Smooth muscle cell (in vitro differentiated cells): ENCODE results near the gene PPFIBP1. TPM values are rescaled to one million over a fixed set of nuclear protein-coding genes. Genes with fewer than 3 reads are reported as not detected.

ENCODE experiments used
- DNase-seq: peaks from one replicate; lab custom pipeline; 2025; ENCODE audit not compliant: unreplicated experiment; lab: John Stamatoyannopoulos, UW
- H2AFZ ChIP-seq: fragments of 200-600 bp; sonication (generic); 2 replicates; pipeline ENCODE4 v1.6.0; 2016; ENCODE audit warnings: antibody characterized with exemption, low read depth, mild to moderate bottlenecking
- H3F3A ChIP-seq: fragments of 200-600 bp; sonication (generic); 2 replicates; pipeline ENCODE4 v1.6.0; 2017; ENCODE audit warnings: antibody characterized with exemption, low read depth
- H3K27ac ChIP-seq: fragments of 200-600 bp; sonication (generic); 2 replicates; pipeline ENCODE4 v1.5.1; 2016; ENCODE audit warnings: low read depth, mild to moderate bottlenecking
- H3K27me3 ChIP-seq: fragments of 200-600 bp; sonication (generic); 2 replicates; pipeline ENCODE4 v1.6.1; 2016; ENCODE audit warnings: low read depth, mild to moderate bottlenecking
- H3K36me3 ChIP-seq: fragments of 200-600 bp; sonication (generic); 2 replicates; pipeline ENCODE4 v1.5.1; 2016; ENCODE audit warnings: low read depth
- H3K4me1 ChIP-seq: fragments of 200-600 bp; sonication (generic); 2 replicates; pipeline ENCODE4 v1.5.1; 2016; ENCODE audit warnings: low read depth
- H3K4me2 ChIP-seq: fragments of 200-600 bp; sonication (generic); 2 replicates; pipeline ENCODE4 v1.6.0; 2016; ENCODE audit warnings: mild to moderate bottlenecking
- H3K4me3 ChIP-seq: fragments of 200-600 bp; sonication (generic); 2 replicates; pipeline ENCODE4 v1.5.1; 2016; ENCODE audit warnings: mild to moderate bottlenecking
- H3K79me2 ChIP-seq: fragments of 200-600 bp; sonication (generic); 2 replicates; pipeline ENCODE4 v1.6.0; 2016; ENCODE audit warnings: low read depth, mild to moderate bottlenecking
- H3K9ac ChIP-seq: fragments of 200-600 bp; sonication (generic); 2 replicates; pipeline ENCODE4 v1.6.0; 2016; ENCODE audit warnings: low read depth
- H3K9me3 ChIP-seq: fragments of 200-600 bp; sonication (generic); replicated peaks from 2 replicates; pipeline ENCODE4 v1.5.1; 2016; ENCODE audit warnings: low read depth
- H4K20me1 ChIP-seq: fragments of 200-600 bp; sonication (generic); 2 replicates; pipeline ENCODE4 v1.6.0; 2016; ENCODE audit warnings: low read depth
- WGBS: methylation state at CpG from one replicate; pipeline ENCODE4 v1.1.7; 2016; ENCODE audit warnings: low lambda C conversion rate; 5-methylcytosine and 5-hydroxymethylcytosine counted together
- polyA plus RNA-seq: library from polyadenylated mRNA; unstranded; fragments of >200 nt; fragmentation: Nextera tagmentation; extraction: Ambion mirVana; gene quantifications from 2 replicates; pipeline ENCODE4 v1.2.1, GENCODE V29; 2016
- total RNA-seq: library from RNA; depleted of rRNA; stranded (reverse); fragments of >200 nt; gene quantifications from 2 replicates; pipeline ENCODE4 v1.2.3, GENCODE V29; 2014
- TF ChIP-seq, protein P1 (sequence below): fragments of 200-600 bp; sonication (generic); IDR thresholded peaks from 2 replicates; pipeline ENCODE4 v1.5.1; 2017; ENCODE audit warnings: borderline replicate concordance, mild to moderate bottlenecking, antibody characterized with exemption; ENCODE audit not compliant: insufficient read depth, poor library complexity, severe bottlenecking

PPFIBP1 gene
- total and polyA plus RNA-seq, 2 experiments from 2014 or later, result 45.7 to 150 TPM

DNA sequence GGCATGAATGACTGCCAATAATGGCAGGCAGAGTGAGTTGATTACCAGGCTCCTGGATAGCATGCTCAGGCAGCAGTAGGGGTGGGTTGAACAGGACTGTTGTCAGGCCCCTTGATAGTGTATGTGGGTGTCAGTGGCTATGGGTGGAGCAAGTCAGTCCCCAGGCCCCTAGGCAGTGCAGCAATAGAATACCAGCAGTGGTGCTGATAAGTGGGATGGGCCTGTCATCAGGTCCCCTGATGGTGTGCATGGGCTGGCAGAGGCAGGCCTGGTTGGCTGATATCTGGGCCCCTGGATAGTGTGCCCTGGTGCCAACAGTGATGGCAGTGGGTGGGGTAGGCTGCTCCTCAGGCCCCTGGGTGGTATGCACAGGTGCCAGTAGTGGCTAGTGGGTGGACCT, 45.1 kb upstream of the PPFIBP1 start:
- no peak for DNase-seq
- H3K4me2 ChIP-seq, result no peak overlapping the region
- no peaks in the 10 kb centered on the region for H3F3A ChIP-seq
- no peaks in the 10 kb centered on the region for H3K27me3 ChIP-seq
- no peak overlapping the region for H3K9ac ChIP-seq
- H3K27ac ChIP-seq, result no peak overlapping the region
- H3K4me3 ChIP-seq, result no peak overlapping the region
- no peaks in the 10 kb centered on the region for H3K4me1 ChIP-seq
- H3K79me2 ChIP-seq, result no peaks in the 10 kb centered on the region
- TF ChIP-seq, protein P1, sequence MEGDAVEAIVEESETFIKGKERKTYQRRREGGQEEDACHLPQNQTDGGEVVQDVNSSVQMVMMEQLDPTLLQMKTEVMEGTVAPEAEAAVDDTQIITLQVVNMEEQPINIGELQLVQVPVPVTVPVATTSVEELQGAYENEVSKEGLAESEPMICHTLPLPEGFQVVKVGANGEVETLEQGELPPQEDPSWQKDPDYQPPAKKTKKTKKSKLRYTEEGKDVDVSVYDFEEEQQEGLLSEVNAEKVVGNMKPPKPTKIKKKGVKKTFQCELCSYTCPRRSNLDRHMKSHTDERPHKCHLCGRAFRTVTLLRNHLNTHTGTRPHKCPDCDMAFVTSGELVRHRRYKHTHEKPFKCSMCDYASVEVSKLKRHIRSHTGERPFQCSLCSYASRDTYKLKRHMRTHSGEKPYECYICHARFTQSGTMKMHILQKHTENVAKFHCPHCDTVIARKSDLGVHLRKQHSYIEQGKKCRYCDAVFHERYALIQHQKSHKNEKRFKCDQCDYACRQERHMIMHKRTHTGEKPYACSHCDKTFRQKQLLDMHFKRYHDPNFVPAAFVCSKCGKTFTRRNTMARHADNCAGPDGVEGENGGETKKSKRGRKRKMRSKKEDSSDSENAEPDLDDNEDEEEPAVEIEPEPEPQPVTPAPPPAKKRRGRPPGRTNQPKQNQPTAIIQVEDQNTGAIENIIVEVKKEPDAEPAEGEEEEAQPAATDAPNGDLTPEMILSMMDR, result no peak
- H4K20me1 ChIP-seq, result no peaks in the 10 kb centered on the region
- peaks cover 18% of the 10 kb centered on the region for H3K9me3 ChIP-seq
- no peak overlapping the region for H2AFZ ChIP-seq
- no peaks in the 10 kb centered on the region for H3K36me3 ChIP-seq

DNA sequence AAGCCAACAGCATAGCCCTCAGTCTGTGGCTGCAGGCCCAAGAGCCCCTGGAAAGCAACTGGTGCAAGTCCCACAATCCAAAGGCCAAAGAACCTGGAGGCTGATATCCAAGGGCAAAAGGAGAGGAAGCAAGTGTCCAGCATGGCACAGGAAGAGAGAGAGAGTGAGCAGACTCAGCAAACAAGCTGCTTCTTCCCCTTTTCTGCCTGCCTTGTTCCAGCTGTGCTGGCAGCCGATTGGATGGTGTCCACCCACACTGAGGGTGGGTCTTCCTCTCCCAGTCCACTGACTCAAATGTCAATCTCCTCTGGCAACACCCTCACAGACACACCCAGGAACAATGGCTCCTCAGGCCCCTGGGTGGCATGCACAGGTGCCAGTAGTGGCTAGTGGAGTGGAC, 44.0 kb upstream of the PPFIBP1 start:
- Histone ChIP-seq H3K9me3 (peaks cover 18% of the 10 kb centered on the region), H3K79me2 (no peaks in the 10 kb centered on the region), H3K4me2 (no peak overlapping the region), H3F3A (no peaks in the 10 kb centered on the region), H2AFZ (no peak overlapping the region), H3K9ac (no peak overlapping the region), H3K36me3 (no peaks in the 10 kb centered on the region), H4K20me1 (no peaks in the 10 kb centered on the region), H3K4me3 (no peak overlapping the region), H3K4me1 (no peaks in the 10 kb centered on the region), H3K27ac (no peak overlapping the region), H3K27me3 (no peaks in the 10 kb centered on the region)
- DNase-seq, result no peak
- TF ChIP-seq, protein P1, result no peak
- 90% methylated on average over 1 of the region's 1 CpG for WGBS

DNA sequence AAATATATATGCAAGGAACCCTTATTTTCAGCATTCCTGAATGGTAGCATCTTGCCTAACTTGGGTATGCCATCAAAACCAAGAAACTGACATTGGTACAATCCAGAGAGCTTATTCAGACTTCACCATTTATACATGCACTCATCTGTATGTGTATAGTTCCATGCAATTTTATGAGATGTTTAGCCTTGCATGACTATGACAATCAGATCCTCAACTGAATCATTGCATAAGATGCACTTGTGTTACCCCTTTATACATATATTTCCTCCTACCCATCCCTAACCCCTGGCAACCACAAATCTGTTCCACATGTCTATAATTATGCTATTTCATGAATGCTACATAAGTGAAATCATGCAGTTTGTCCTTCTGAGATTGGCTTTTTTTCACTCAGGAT, 37.0 kb upstream of the PPFIBP1 start:
- H3K4me2 ChIP-seq, result no peak overlapping the region
- no peak overlapping the region for H3K4me3 ChIP-seq
- H3K27me3 ChIP-seq, result no peaks in the 10 kb centered on the region
- H3K79me2 ChIP-seq, result no peaks in the 10 kb centered on the region
- DNase-seq, result no peak
- no peaks in the 10 kb centered on the region for H3K9me3 ChIP-seq
- H2AFZ ChIP-seq, result no peak overlapping the region
- H3K27ac ChIP-seq, result no peak overlapping the region
- TF ChIP-seq, protein P1, result no peak
- H3K36me3 ChIP-seq, result no peaks in the 10 kb centered on the region
- no peaks in the 10 kb centered on the region for H4K20me1 ChIP-seq
- H3K9ac ChIP-seq, result no peak overlapping the region
- no peaks in the 10 kb centered on the region for H3F3A ChIP-seq
- H3K4me1 ChIP-seq, result no peaks in the 10 kb centered on the region

DNA sequence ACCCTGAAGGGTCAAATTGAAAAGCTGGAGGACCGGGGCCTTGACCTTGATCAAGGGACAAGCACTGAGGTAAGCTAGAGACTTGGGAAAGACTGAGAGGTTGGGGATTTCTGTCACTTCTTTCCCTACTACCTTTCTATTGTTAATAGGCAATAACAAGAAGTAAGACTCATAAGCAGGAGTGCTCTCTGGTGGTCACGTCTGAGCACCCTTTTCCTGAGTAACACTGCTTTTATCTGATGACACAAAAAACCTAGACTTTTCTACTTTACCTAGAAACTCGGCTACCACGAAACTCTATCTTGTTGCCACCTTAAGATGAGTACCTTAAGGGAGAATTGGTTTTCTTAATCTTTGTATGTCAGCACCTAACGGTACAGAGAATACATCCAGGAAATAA, 35.5 kb upstream of the PPFIBP1 start:
- Histone ChIP-seq H3K9ac (no peak overlapping the region), H3F3A (no peaks in the 10 kb centered on the region), H3K4me1 (no peaks in the 10 kb centered on the region), H3K4me2 (no peak overlapping the region), H3K27ac (no peak overlapping the region), H3K27me3 (no peaks in the 10 kb centered on the region), H2AFZ (no peak overlapping the region), H4K20me1 (no peaks in the 10 kb centered on the region), H3K36me3 (no peaks in the 10 kb centered on the region), H3K9me3 (no peaks in the 10 kb centered on the region), H3K4me3 (no peak overlapping the region), H3K79me2 (no peaks in the 10 kb centered on the region)
- TF ChIP-seq, protein P1, result no peak
- WGBS, result 83% methylated on average over 5 of the region's 5 CpGs
- no peak for DNase-seq
